HG03159 (cell line): ENCODE results near the gene MUC5B.

Experiments
- ATAC-seq: cut with Tn5 transposase; IDR thresholded peaks from one replicate; pipeline ENCODE4 v1.9.1; 2021; ENCODE audit warnings: mild to moderate bottlenecking, moderate library complexity; ENCODE audit not compliant: unreplicated experiment

The MUC5B gene

GRCh38 chr11:1306186-1307162, 83.6 kb downstream of the MUC5B start:
- ATAC-seq, result no peak

- no peak for ATAC-seq
Observed at GRCh38 chr11:1307163-1307870, 84.5 kb downstream of the MUC5B start.

- ATAC-seq, result no peak
Observed at GRCh38 chr11:1307998-1308742, 85.3 kb downstream of the MUC5B start.

DNA sequence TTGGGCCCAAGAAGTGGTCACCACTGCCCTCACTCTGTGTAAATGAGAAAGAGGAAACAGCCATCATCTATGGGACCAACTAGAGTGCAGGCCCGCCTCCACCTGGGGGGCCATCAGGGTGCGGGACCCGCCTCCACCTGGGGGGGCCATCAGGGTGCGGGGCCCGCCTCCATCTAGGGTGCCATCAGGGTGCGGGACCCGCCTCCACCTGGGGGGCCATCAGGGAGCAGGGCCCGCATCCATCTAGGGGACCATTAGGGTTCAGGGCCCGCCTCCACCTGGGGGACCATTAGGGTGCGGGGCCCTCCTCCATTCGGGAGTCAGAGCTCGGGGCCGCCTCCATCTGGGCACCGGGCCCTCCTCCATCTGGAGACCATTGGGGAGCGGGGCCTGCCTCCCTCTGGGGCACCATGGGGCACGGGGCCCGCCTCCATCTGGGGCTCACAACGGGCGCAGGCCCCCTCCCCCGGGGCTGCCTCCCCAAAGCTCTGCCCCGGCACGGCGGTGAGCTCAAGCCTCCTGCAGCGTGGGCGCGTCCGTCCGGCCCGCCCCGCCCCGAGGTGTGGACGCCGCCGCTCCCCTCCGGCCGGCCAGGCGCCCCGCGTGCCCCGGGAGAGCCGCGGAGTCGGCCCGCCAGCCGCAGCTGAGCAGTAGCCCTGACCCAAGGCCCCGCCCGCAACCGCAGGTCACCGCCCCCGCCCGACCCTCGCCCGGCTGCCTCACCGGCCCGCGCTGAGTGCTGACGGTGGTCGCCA, 86.1 kb downstream of the MUC5B start:
- peak; percentile 23 for ATAC-seq

- ATAC-seq, result peak; percentile 76
Observed at GRCh38 chr11:1309498-1310317, 86.8 kb downstream of the MUC5B start, which contains the start of gene TOLLIP. TSS of gene TOLLIP (minus strand) at chr11:1309632. CDS start at chr11:1309498, 134 bp downstream.

DNA sequence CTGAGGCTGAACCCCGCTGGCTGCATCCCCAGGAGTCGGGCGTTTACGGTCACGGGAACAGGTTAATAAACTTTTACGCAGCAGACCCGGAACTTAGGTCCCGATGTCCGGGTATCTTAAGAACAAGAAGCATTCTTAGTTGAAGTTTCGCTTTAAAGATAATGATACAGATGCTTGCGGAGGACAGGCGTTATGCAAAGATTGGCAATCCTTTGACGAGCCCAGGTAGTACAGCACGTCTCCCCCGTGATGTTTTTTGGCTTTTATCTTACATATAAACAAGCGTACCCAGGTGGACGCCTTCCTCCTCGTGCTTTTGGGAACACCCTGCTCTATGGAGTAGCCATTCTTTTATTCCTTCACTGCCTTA, 87.4 kb downstream of the MUC5B start:
- no peak for ATAC-seq

GRCh38 chr11:1310772-1311468, 88.1 kb downstream of the MUC5B start:
- no peak for ATAC-seq
